ENCODE data around the gene TEN1. TPM values are rescaled to one million over a fixed set of nuclear protein-coding genes. Genes with fewer than 3 reads are reported as not detected.

TEN1 gene
- total and polyA plus RNA-seq, 9 of the 15 experiments (the other 6 are each of a cell fraction or from before 2014, with no cell fraction given) = 1.3 to 25.7 (median 10.1) TPM

DNA sequence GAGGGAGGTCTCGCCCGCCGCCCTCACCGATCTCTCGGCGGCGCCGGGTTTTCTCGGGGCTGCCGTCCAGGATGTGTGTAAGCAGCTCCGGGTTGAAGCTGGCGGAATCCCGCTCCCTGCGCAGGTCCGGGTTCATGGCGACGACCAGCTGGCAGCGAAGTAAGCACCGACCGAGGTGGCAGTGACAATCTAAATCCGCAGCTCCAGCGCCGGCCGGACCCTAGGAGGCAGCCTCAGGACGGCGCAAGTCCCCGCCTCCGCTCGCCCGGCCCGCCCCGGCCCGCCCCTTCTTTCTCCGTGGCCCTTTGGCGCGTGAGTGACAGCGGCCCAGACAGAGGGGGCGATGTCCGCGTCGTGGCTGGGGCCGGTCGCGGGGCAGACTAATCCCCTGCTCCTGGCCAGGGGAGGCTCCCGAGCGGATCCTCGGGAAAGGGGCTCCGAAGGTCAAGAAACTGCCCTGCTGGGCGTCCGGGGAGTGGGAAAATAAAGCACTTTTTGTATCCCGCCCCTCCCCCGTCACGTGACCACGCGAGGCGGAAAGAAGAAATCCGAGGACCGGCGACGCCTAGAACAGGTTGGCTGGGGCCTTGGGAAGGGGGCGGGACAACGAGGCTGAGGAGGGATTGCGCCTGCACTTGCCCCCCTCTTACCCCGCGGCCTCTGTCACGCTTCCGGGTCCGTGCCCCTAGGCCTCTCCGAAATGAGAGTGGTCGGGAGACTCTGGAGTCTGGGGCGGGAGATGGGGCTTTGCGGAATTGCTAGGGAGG, at the start of gene TEN1, which contains the start of gene ACOX1 (continued):
- TF ChIP-seq ZNF174 (CRISPR knock-in tag; IDR thresholded peaks at IDR 0.05) = no peak
- TF ChIP-seq, protein P1, sequence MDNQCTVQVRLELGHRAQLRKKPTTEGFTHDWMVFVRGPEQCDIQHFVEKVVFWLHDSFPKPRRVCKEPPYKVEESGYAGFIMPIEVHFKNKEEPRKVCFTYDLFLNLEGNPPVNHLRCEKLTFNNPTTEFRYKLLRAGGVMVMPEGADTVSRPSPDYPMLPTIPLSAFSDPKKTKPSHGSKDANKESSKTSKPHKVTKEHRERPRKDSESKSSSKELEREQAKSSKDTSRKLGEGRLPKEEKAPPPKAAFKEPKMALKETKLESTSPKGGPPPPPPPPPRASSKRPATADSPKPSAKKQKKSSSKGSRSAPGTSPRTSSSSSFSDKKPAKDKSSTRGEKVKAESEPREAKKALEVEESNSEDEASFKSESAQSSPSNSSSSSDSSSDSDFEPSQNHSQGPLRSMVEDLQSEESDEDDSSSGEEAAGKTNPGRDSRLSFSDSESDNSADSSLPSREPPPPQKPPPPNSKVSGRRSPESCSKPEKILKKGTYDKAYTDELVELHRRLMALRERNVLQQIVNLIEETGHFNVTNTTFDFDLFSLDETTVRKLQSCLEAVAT (IDR thresholded peaks at IDR 0.05) = 0 out of 4 replicates have a peak, but pooled peaks of 1 of the 2 experiments have one; percentile 50
- peak; percentile 66; the same call in 1 of the 2 replicates for TF ChIP-seq ZNF175 (CRISPR knock-in tag; IDR thresholded peaks at IDR 0.05; ENCODE audit: low read depth)
- peak; percentile 99 for TF ChIP-seq PKNOX1 (IDR thresholded peaks at IDR 0.05)
- TF ChIP-seq ETV5 (CRISPR knock-in tag; IDR thresholded peaks at IDR 0.05; ENCODE audit: low read depth) = 0 out of 2 replicates have a peak, but pooled peaks have one; percentile 15
- TF ChIP-seq ZNF561 (CRISPR knock-in tag; conservative IDR thresholded peaks at IDR 0.05) = no peak
- 0 out of 2 replicates have a peak, but pooled peaks have one; percentile 42 for TF ChIP-seq NR2C2 (CRISPR knock-in tag; IDR thresholded peaks at IDR 0.05)
- TF ChIP-seq NR2C2 (tag; IDR thresholded peaks at IDR 0.05) = peak; percentile 82
- TF ChIP-seq ATF1 (CRISPR knock-in tag; IDR thresholded peaks at IDR 0.05) = no peak
- peak; percentile 84 for TF ChIP-seq ATF1 (tag; IDR thresholded peaks at IDR 0.05)
- TF ChIP-seq CHD2 (IDR thresholded peaks at IDR 0.05; ENCODE audit: low read depth, low read length) = no peak
- no peak; the same call in 1 of the 2 replicates for TF ChIP-seq GTF2E2 (tag; IDR thresholded peaks at IDR 0.05)
- peak; percentile 96 for TF ChIP-seq ELF1 (tag; IDR thresholded peaks at IDR 0.05)
- no peak for TF ChIP-seq HNRNPL (IDR thresholded peaks at IDR 0.05; ENCODE audit: low read depth, low read length)
- TF ChIP-seq, protein P2, sequence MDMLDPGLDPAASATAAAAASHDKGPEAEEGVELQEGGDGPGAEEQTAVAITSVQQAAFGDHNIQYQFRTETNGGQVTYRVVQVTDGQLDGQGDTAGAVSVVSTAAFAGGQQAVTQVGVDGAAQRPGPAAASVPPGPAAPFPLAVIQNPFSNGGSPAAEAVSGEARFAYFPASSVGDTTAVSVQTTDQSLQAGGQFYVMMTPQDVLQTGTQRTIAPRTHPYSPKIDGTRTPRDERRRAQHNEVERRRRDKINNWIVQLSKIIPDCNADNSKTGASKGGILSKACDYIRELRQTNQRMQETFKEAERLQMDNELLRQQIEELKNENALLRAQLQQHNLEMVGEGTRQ (CRISPR knock-in tag; IDR thresholded peaks at IDR 0.05) = peak; percentile 98
- no peak for TF ChIP-seq MED1 (CRISPR knock-in tag; IDR thresholded peaks at IDR 0.05; ENCODE audit: borderline replicate concordance)
- TF ChIP-seq, protein P3, sequence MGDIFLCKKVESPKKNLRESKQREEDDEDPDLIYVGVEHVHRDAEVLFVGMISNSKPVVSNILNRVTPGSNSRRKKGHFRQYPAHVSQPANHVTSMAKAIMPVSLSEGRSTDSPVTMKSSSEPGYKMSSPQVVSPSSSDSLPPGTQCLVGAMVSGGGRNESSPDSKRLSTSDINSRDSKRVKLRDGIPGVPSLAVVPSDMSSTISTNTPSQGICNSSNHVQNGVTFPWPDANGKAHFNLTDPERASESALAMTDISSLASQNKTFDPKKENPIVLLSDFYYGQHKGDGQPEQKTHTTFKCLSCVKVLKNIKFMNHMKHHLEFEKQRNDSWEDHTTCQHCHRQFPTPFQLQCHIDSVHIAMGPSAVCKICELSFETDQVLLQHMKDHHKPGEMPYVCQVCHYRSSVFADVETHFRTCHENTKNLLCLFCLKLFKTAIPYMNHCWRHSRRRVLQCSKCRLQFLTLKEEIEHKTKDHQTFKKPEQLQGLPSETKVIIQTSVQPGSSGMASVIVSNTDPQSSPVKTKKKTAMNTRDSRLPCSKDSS (IDR thresholded peaks at IDR 0.05; ENCODE audit: low read depth, partially characterized antibody) = no peak
- no peak for TF ChIP-seq MCM3 (IDR thresholded peaks at IDR 0.05)
- 0 out of 2 replicates have a peak, but pooled peaks have one; percentile 21 for TF ChIP-seq KDM2B (CRISPR knock-in tag; IDR thresholded peaks at IDR 0.05)
- no peak for TF ChIP-seq ZNF165 (CRISPR knock-in tag; IDR thresholded peaks at IDR 0.05; ENCODE audit: borderline replicate concordance)
- peak; percentile 93 for TF ChIP-seq RBFOX2 (IDR thresholded peaks at IDR 0.05; ENCODE audit: low read depth, low read length)
- TF ChIP-seq KLF13 (tag; IDR thresholded peaks at IDR 0.05; ENCODE audit: borderline replicate concordance, low read depth) = 0 out of 2 replicates have a peak, but pooled peaks have one; percentile 75
- TF ChIP-seq ILF3 (IDR thresholded peaks at IDR 0.05; ENCODE audit: borderline replicate concordance) = no peak; the same call in 1 of the 2 replicates
- 0 out of 4 replicates have a peak, but pooled peaks of 1 of the 2 experiments have one; percentile 54 for TF ChIP-seq KDM4B (IDR thresholded peaks at IDR 0.05; ENCODE audit: borderline replicate concordance in 2 of 2, low read depth in 1 of 2)
